HCT116 (cell line): Measurements from ENCODE around the gene FCRL1. TPM values are rescaled to one million over a fixed set of nuclear protein-coding genes. Genes with fewer than 3 reads are reported as not detected.

ENCODE experiments used
- ATAC-seq: fragments of 200-7000 bp; cut with Tn5 transposase; 2 replicates; pipeline ENCODE4 v1.9.1; 2020; ENCODE audit warnings: mild to moderate bottlenecking, moderate library complexity
- BruUV-seq: library from RNA; stranded (reverse); fragments of 400-500 nt; replicated peaks from 2 replicates; lab custom pipeline; 2021; lab: Mats Ljungman, UMichigan
- CTCF ChIA-PET: fragments of 300-600 bp; sonication (Branson Sonifier 250); formaldehyde crosslinking; loops from one replicate; lab custom pipeline; 2021; ENCODE audit warnings: antibody characterized with exemption; lab: Charles Lee
- POLR2A ChIA-PET: fragments of 300-600, 350-600 bp; sonication (Branson Sonifier 250); formaldehyde crosslinking; loops from one replicate; lab custom pipeline; 2021; ENCODE audit warnings: antibody characterized with exemption; lab: Charles Lee
- RAD21 ChIA-PET, 2 experiments: fragments of 300-600 bp; sonication (Branson Sonifier 250); formaldehyde crosslinking; loops; one replicate each; lab custom pipeline; 2023; ENCODE audit warnings: low total read pairs in 2 of 2; ENCODE audit not compliant: uncharacterized antibody in 2 of 2, unreplicated experiment in 2 of 2, low non-redundant PET in 1 of 2; lab: Charles Lee
- DNase-seq: peaks from one replicate; pipeline ENCODE4 v3.0.0-alpha.2; 2010; ENCODE audit warnings: low read depth, low spot score
- H2AFZ ChIP-seq: fragments of 200-600 bp; shearing (Covaris generic), sonication (generic); 2 replicates; pipeline ENCODE4 v1.6.1; 2017; ENCODE audit warnings: low read depth, mixed run types, mixed read lengths, antibody characterized with exemption, low read length; ENCODE audit not compliant: poor library complexity, severe bottlenecking
- H3K27ac ChIP-seq: 2 replicates; pipeline ENCODE4 v1.5.1; 2012; ENCODE audit warnings: low read depth, low read length
- H3K27me3 ChIP-seq: fragments of 200-600 bp; sonication (generic); 2 replicates; pipeline ENCODE4 v1.6.1; 2016; ENCODE audit warnings: mixed run types, low read length, mixed read lengths; ENCODE audit not compliant: insufficient read depth
- H3K36me3 ChIP-seq, 2 experiments: fragments of 200-500 bp in 1 of 2; fragments of 200-600 bp in 1 of 2; sonication (Bioruptor generic) in 1 of 2; sonication (generic) in 1 of 2; 2 replicates each; pipeline versions ENCODE4 v1.5.1 to v1.6.1; 2014 to 2016; ENCODE audit warnings: low read length in 2 of 2, inconsistent platforms in 1 of 2, mixed read lengths in 1 of 2, mixed run types in 1 of 2; ENCODE audit not compliant: insufficient read depth in 2 of 2, control insufficient read depth in 1 of 2
- H3K4me1 ChIP-seq, 2 experiments: fragments of 200-600 bp in 1 of 2; sonication (generic) in 1 of 2; 2 replicates each; pipeline versions ENCODE4 v1.5.1 to v1.6.1; 2012 to 2017; ENCODE audit warnings: low read length in 2 of 2, inconsistent platforms in 1 of 2, mild to moderate bottlenecking in 1 of 2, mixed read lengths in 1 of 2, mixed run types in 1 of 2, moderate library complexity in 1 of 2; ENCODE audit not compliant: insufficient read depth in 2 of 2, control insufficient read depth in 1 of 2
- H3K4me2 ChIP-seq: fragments of 200-600 bp; sonication (generic); 2 replicates; pipeline ENCODE4 v1.6.1; 2017; ENCODE audit warnings: mixed run types, low read length, mixed read lengths
- H3K4me3 ChIP-seq, 2 experiments: fragments of 200-600 bp in 1 of 2; sonication (generic) in 1 of 2; replicated peaks in 1 of 2; 2 replicates each; pipeline ENCODE4 v1.5.1; 2011 to 2016; ENCODE audit warnings: low read length in 2 of 2, control low read depth in 1 of 2, low read depth in 1 of 2, mild to moderate bottlenecking in 1 of 2, mixed read lengths in 1 of 2, mixed run types in 1 of 2
- H3K79me2 ChIP-seq: fragments of 200-600 bp; sonication (generic); 2 replicates; pipeline ENCODE4 v1.6.1; 2017; ENCODE audit warnings: mild to moderate bottlenecking, mixed run types, low read length, moderate library complexity, mixed read lengths; ENCODE audit not compliant: insufficient read depth
- H3K9ac ChIP-seq: fragments of 200-600 bp; sonication (generic); 2 replicates; pipeline ENCODE4 v1.6.1; 2016; ENCODE audit warnings: low read length, mixed read lengths
- H3K9me2 ChIP-seq: fragments of 200-600 bp; sonication (generic), shearing (Covaris generic); 2 replicates; pipeline ENCODE4 v1.6.1; 2017; ENCODE audit warnings: mixed run types, mild to moderate bottlenecking, moderate library complexity; ENCODE audit not compliant: insufficient read depth
- H3K9me3 ChIP-seq, 2 experiments: fragments of 200-500 bp in 1 of 2; fragments of 200-600 bp in 1 of 2; sonication (Bioruptor generic) in 1 of 2; sonication (generic) in 1 of 2; 2 replicates each; pipeline ENCODE4 v1.6.1; 2014 to 2017; ENCODE audit warnings: low read length in 2 of 2, mixed read lengths in 2 of 2, inconsistent platforms in 1 of 2, low read depth in 1 of 2, mild to moderate bottlenecking in 1 of 2, mixed run types in 1 of 2, moderate library complexity in 1 of 2; ENCODE audit not compliant: control insufficient read depth in 1 of 2, insufficient read depth in 1 of 2
- H4K20me1 ChIP-seq: fragments of 200-600 bp; sonication (generic), shearing (Covaris generic); 2 replicates; pipeline ENCODE4 v1.6.1; 2017; ENCODE audit warnings: mixed run types, mild to moderate bottlenecking, moderate library complexity; ENCODE audit not compliant: insufficient read depth
- ATF3 ChIP-seq: IDR thresholded peaks from 2 replicates; pipeline ENCODE4 v1.6.1; 2012
- CTCF ChIP-seq, 3 experiments: fragments of 200-600 bp in 1 of 3; sonication (generic) in 1 of 3; IDR thresholded peaks in 2 of 3; conservative IDR thresholded peaks in 1 of 3; 2 replicates each; pipeline ENCODE4 v1.5.1; 2012 to 2017; ENCODE audit warnings: low read depth in 2 of 3, low read length in 2 of 3, antibody characterized with exemption in 1 of 3, borderline replicate concordance in 1 of 3, control low read depth in 1 of 3, mild to moderate bottlenecking in 1 of 3, mixed read lengths in 1 of 3, mixed run types in 1 of 3, moderate library complexity in 1 of 3; ENCODE audit not compliant: insufficient read depth in 1 of 3
- EGR1 ChIP-seq: IDR thresholded peaks from 2 replicates; pipeline ENCODE4 v1.6.1; 2012; ENCODE audit warnings: low read depth
- ELF1 ChIP-seq: IDR thresholded peaks from 2 replicates; pipeline ENCODE4 v1.6.1; 2012; ENCODE audit warnings: low read depth, borderline replicate concordance
- EZH2 ChIP-seq: fragments of 200-600 bp; sonication (generic); IDR thresholded peaks from 2 replicates; pipeline ENCODE4 v1.6.1; 2017; ENCODE audit warnings: antibody characterized with exemption, mixed run types
- FOSL1 ChIP-seq: IDR thresholded peaks from 2 replicates; pipeline ENCODE4 v1.6.1; 2012; ENCODE audit warnings: low read depth
- MAX ChIP-seq: IDR thresholded peaks from 2 replicates; pipeline ENCODE4 v1.6.1; 2012
- POLR2A ChIP-seq: IDR thresholded peaks from 2 replicates; pipeline ENCODE4 v1.7.0; 2011; ENCODE audit warnings: borderline replicate concordance; ENCODE audit not compliant: insufficient read depth, insufficient read length; ENCODE audit errors: extremely low read depth
- POLR2AphosphoS5 ChIP-seq: IDR thresholded peaks from 2 replicates; pipeline ENCODE4 v1.6.1; 2011; ENCODE audit warnings: mild to moderate bottlenecking, low read depth, low read length, moderate library complexity
- RAD21 ChIP-seq: IDR thresholded peaks from 2 replicates; pipeline ENCODE4 v1.6.1; 2012; ENCODE audit warnings: low read depth, mild to moderate bottlenecking
- REST ChIP-seq: IDR thresholded peaks from 2 replicates; pipeline ENCODE4 v1.6.1; 2012; ENCODE audit warnings: low read depth
- SRF ChIP-seq: IDR thresholded peaks from 2 replicates; pipeline ENCODE4 v1.6.1; 2012; ENCODE audit warnings: low read depth
- TCF7L2 ChIP-seq: IDR thresholded peaks from 2 replicates; pipeline ENCODE4 v1.7.0; 2011; ENCODE audit warnings: borderline replicate concordance, inconsistent platforms; ENCODE audit not compliant: insufficient read depth, insufficient read length; ENCODE audit errors: extremely low read depth
- YY1 ChIP-seq: IDR thresholded peaks from 2 replicates; pipeline ENCODE4 v1.6.1; 2011; ENCODE audit warnings: low read length, low read depth, moderate library complexity, mild to moderate bottlenecking; ENCODE audit not compliant: insufficient replicate concordance; ENCODE audit errors: extremely low read depth
- ZBTB33 ChIP-seq: IDR thresholded peaks from 2 replicates; pipeline ENCODE4 v1.6.1; 2011; ENCODE audit warnings: mild to moderate bottlenecking, low read length, moderate library complexity; ENCODE audit not compliant: insufficient replicate concordance; ENCODE audit errors: extremely low read depth
- ZNF274 ChIP-seq: fragments of 200-500 bp; sonication (Bioruptor generic); IDR thresholded peaks from 2 replicates; pipeline ENCODE4 v1.6.1; 2014; ENCODE audit warnings: mild to moderate bottlenecking, low read depth, low read length, inconsistent platforms
- intact Hi-C: fragments of 100-400 bp; cut with micrococcal nuclease; formaldehyde crosslinking; loops from 2 replicates; pipeline ENCODE4 v1.10.0; 2022
- total RNA-seq: library from RNA; stranded (reverse); gene quantifications from one replicate; pipeline ENCODE4 v1.2.1, GENCODE V29; 2021; ENCODE audit not compliant: unreplicated experiment

FCRL1 gene
- total RNA-seq, 1 experiment from 2014 or later = not detected

- H4K20me1 ChIP-seq = no peaks in the 10 kb centered on the region
- intact Hi-C loops = loop anchor here (5.0 kb wide), 1 partner anchor 173 kb away; no protein-coding TSS in a partner anchor
- H3K9me2 ChIP-seq = no peaks in the 10 kb centered on the region
- ATAC-seq = no peak
- H2AFZ ChIP-seq = no peak overlapping the region
- H3K79me2 ChIP-seq = no peaks in the 10 kb centered on the region
- H3K36me3 ChIP-seq = no peaks in the 10 kb centered on the region
- ChIA-PET RAD21 (no interaction called here), CTCF (no interaction called here), POLR2A (no interaction called here)
- H3K9ac ChIP-seq = no peak overlapping the region
- H3K4me2 ChIP-seq = no peak overlapping the region
- H3K4me1 ChIP-seq = no peaks in the 10 kb centered on the region
- no TSS peak for BruUV-seq
- no peak overlapping the region for H3K27ac ChIP-seq
- peaks cover 22% of the 10 kb centered on the region for H3K27me3 ChIP-seq
- no peak overlapping the region for H3K4me3 ChIP-seq
- no peak for TF ChIP-seq YY1
- TF ChIP-seq CTCF (IDR thresholded peaks at IDR 0.05 in 2 of 3, conservative IDR thresholded peaks at IDR 0.05 in 1 of 3; ENCODE audit: borderline replicate concordance in 1 of 3, insufficient read depth in 1 of 3, low read depth in 2 of 3, low read length in 2 of 3) = no peak
- no peak for TF ChIP-seq ZNF274
- TF ChIP-seq EGR1 = no peak
- TF ChIP-seq REST = no peak
- TF ChIP-seq ATF3 = no peak
- TF ChIP-seq SRF = no peak
- TF ChIP-seq POLR2A = no peak
- no peak for TF ChIP-seq EZH2
- TF ChIP-seq MAX = no peak
- no peak for TF ChIP-seq ZBTB33
- no peak for TF ChIP-seq POLR2AphosphoS5
- TF ChIP-seq TCF7L2 = no peak
- TF ChIP-seq RAD21 = no peak
- TF ChIP-seq ELF1 = no peak
- TF ChIP-seq FOSL1 = no peak
- no peak for DNase-seq
- H3K9me3 ChIP-seq = no peaks in the 10 kb centered on the region
Measured at GRCh38 chr1:157774412-157774811, 45.5 kb downstream of the FCRL1 start.
